ENCODE results near the gene SMYD4. TPM values are rescaled to one million over a fixed set of nuclear protein-coding genes. Genes with fewer than 3 reads are reported as not detected.
A peak's percentile ranks its signal among the peaks of the same experiment; 100 is the strongest.

The SMYD4 gene
- total and polyA plus RNA-seq, 9 of the 15 experiments (the other 6 are each of a cell fraction or from before 2014, with no cell fraction given): 1.3 to 10.2 (median 6.7) TPM

DNA sequence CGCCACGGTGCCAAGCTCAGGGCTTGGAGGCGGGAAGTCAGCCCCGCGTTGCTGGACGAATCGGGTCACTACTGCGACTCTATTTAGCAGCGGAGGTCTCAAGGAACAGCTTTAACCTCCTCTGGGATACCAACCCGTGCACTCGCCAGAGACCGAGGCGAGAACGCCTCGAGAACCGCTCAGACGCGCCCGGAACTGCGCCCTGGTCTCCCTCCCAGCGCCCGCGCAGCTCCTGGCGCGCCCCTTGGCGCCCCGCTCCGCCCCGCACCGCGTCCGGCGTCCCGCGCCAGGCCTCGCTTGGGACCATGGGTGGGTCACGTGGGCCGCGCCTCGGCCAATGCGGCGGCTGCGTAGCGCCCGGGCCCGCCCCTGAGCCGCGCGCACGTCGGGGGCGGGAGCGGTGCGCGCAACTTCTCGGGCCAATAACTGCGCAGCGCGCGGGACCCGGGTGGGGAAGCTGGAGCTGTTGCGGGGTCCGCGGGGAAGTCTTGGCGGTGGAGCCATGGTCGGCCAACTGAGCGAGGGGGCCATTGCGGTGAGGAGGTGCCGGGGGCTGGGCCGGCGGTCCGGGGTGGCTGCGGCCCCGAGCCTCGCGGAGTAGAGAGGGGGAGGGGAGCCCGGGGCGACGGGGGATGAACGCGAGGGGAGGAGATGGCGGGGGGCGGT lies at the start of gene SMYD4, which contains the start of gene RPA1 (continued):
- TF ChIP-seq CXXC5 (CRISPR knock-in tag; IDR thresholded peaks at IDR 0.05): peak; percentile 84
- no peak for TF ChIP-seq CEBPG (CRISPR knock-in tag; IDR thresholded peaks at IDR 0.05)
- TF ChIP-seq CEBPG (tag; conservative IDR thresholded peaks at IDR 0.05 in 1 of 2, IDR thresholded peaks at IDR 0.05 in 1 of 2): no peak
- no peak for TF ChIP-seq ZNF586 (CRISPR knock-in tag; conservative IDR thresholded peaks at IDR 0.05)
- no peak for TF ChIP-seq PCBP2 (IDR thresholded peaks at IDR 0.05; ENCODE audit: low read depth, low read length, poor library complexity, severe bottlenecking)
- TF ChIP-seq SRSF3 (IDR thresholded peaks at IDR 0.05; ENCODE audit: insufficient read depth, low read length): no peak
- TF ChIP-seq POLR2AphosphoS5 (IDR thresholded peaks at IDR 0.05; ENCODE audit: control insufficient read depth, insufficient read depth, low read depth, low read length): peak; percentile 57; the same call in 1 of the 2 replicates
- no peak for TF ChIP-seq TOE1 (IDR thresholded peaks at IDR 0.05; ENCODE audit: borderline replicate concordance)
- no peak for TF ChIP-seq TOE1 (CRISPR knock-in tag; IDR thresholded peaks at IDR 0.05; ENCODE audit: borderline replicate concordance, low read depth)
- peak in 1 of 2 experiments; percentile 19; a peak in 1 of 4 replicates for TF ChIP-seq NONO (IDR thresholded peaks at IDR 0.05; ENCODE audit: low read depth in 2 of 2, low read length in 1 of 2)
- peak; percentile 8; the same call in 1 of the 2 replicates for TF ChIP-seq ATF7 (IDR thresholded peaks at IDR 0.05)
- peak; percentile 29 for TF ChIP-seq NEUROD1 (IDR thresholded peaks at IDR 0.05; ENCODE audit: borderline replicate concordance, low read depth, low read length, partially characterized antibody)
- TF ChIP-seq ASH1L (IDR thresholded peaks at IDR 0.05; ENCODE audit: borderline replicate concordance, low read depth, partially characterized antibody): no peak
- 0 out of 2 replicates have a peak, but pooled peaks have one; percentile 36 for TF ChIP-seq E2F3 (CRISPR knock-in tag; IDR thresholded peaks at IDR 0.05)
- TF ChIP-seq, protein P1, sequence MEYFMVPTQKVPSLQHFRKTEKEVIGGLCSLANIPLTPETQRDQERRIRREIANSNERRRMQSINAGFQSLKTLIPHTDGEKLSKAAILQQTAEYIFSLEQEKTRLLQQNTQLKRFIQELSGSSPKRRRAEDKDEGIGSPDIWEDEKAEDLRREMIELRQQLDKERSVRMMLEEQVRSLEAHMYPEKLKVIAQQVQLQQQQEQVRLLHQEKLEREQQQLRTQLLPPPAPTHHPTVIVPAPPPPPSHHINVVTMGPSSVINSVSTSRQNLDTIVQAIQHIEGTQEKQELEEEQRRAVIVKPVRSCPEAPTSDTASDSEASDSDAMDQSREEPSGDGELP (CRISPR knock-in tag; IDR thresholded peaks at IDR 0.05; ENCODE audit: borderline replicate concordance): peak; percentile 71; the same call in 1 of the 2 replicates
- peak in 1 of 2 experiments; percentile 74; a peak in 2 of 4 replicates for TF ChIP-seq MAZ (CRISPR knock-in tag; conservative IDR thresholded peaks at IDR 0.05 in 1 of 2, IDR thresholded peaks at IDR 0.05 in 1 of 2)
- TF ChIP-seq ZNF766 (CRISPR knock-in tag; conservative IDR thresholded peaks at IDR 0.05): no peak
- TF ChIP-seq BHLHE40 (IDR thresholded peaks at IDR 0.05; ENCODE audit: low read length): no peak
- TF ChIP-seq ZNF23 (CRISPR knock-in tag; IDR thresholded peaks at IDR 0.05): no peak
- TF ChIP-seq POLR2AphosphoS2 (IDR thresholded peaks at IDR 0.05; ENCODE audit: low read length): no peak
- TF ChIP-seq ZBED1 (IDR thresholded peaks at IDR 0.05): no peak
- no peak for TF ChIP-seq SMAD4 (CRISPR knock-in tag; conservative IDR thresholded peaks at IDR 0.05)
- peak; percentile 74 for TF ChIP-seq CREM (IDR thresholded peaks at IDR 0.05; ENCODE audit: low read depth)
- TF ChIP-seq PHF20 (IDR thresholded peaks at IDR 0.05; ENCODE audit: partially characterized antibody): no peak
- no peak for TF ChIP-seq IRF9 (tag; IDR thresholded peaks at IDR 0.05)
- TF ChIP-seq MEF2D (tag; conservative IDR thresholded peaks at IDR 0.05; ENCODE audit: low read depth): no peak
- peak; percentile 95 for TF ChIP-seq RBM25 (IDR thresholded peaks at IDR 0.05; ENCODE audit: low read depth, low read length, severe bottlenecking)
- no peak for TF ChIP-seq MXI1 (IDR thresholded peaks at IDR 0.05; ENCODE audit: low read depth, low read length)

Measured in K562 (cell line).